ENCODE measurements around the gene SMOC1. TPM values are rescaled to one million over a fixed set of nuclear protein-coding genes. Genes with fewer than 3 reads are reported as not detected.

Gene SMOC1
- total and polyA plus RNA-seq, 9 of the 15 experiments (the other 6 are each of a cell fraction or from before 2014, with no cell fraction given): 0.04 TPM; not detected in 8

- H3K79me2 ChIP-seq (ENCODE audit: control insufficient read depth, insufficient read depth, low read length): no peaks in the 10 kb centered on the region
- H4K20me1 ChIP-seq (replicated peaks; ENCODE audit: control insufficient read depth, insufficient read depth, low read length): no peaks in the 10 kb centered on the region
- ChIA-PET CTCF (ENCODE audit: low intra/inter-chr PET ratio) (no interaction called here), POLR2A (no interaction called here)
- no peak overlapping the region for H3K4me2 ChIP-seq (ENCODE audit: insufficient read depth, low read length)
- no peaks in the 10 kb centered on the region; a peak in 1 of 5 replicates for H3K27me3 ChIP-seq (ENCODE audit: control insufficient read depth in 2 of 2, insufficient read depth in 2 of 2, low read length in 2 of 2)
- H3K36me3 ChIP-seq (ENCODE audit: control insufficient read depth, insufficient read depth, low read length): no peaks in the 10 kb centered on the region
- in situ Hi-C loops (cut with MboI) (no loop called here), intact Hi-C loops (cut with micrococcal nuclease) (no loop called here)
- H2AFZ ChIP-seq (ENCODE audit: low read depth, low read length): no peak overlapping the region
- H3K4me1 ChIP-seq (replicated peaks in 1 of 2; ENCODE audit: control insufficient read depth in 2 of 2, insufficient read depth in 2 of 2, low read length in 2 of 2): no peaks in the 10 kb centered on the region
- no peaks in the 10 kb centered on the region for H3K9me1 ChIP-seq (ENCODE audit: control insufficient read depth, insufficient read depth, low read length)
- no peak overlapping the region for H3K4me3 ChIP-seq
- FAIRE-seq (no peak), DNase-seq (ENCODE audit: extremely low read depth in 1 of 4, low spot score in 3 of 4) (no peak), ATAC-seq (no peak)
- BruUV-seq (replicated peaks): no TSS peak
- H3K27ac ChIP-seq (ENCODE audit: extremely low read depth, low read depth, low read length): no peak overlapping the region
- H3K9me3 ChIP-seq (replicated peaks; ENCODE audit: control insufficient read depth, insufficient read depth, low read depth, low read length): no peaks in the 10 kb centered on the region
- H3K9ac ChIP-seq (ENCODE audit: insufficient read depth in 1 of 2, low read depth in 2 of 2, low read length in 2 of 2): no peak overlapping the region
- TF ChIP-seq PHTF2 (CRISPR knock-in tag; IDR thresholded peaks at IDR 0.05): no peak
- no peak for TF ChIP-seq GABPB1 (CRISPR knock-in tag; IDR thresholded peaks at IDR 0.05)
- no peak for TF ChIP-seq BCLAF1 (IDR thresholded peaks at IDR 0.05; ENCODE audit: borderline replicate concordance in 1 of 2, control insufficient read depth in 1 of 2, low read depth in 2 of 2, low read length in 1 of 2)
- no peak for TF ChIP-seq ZNF644 (tag; IDR thresholded peaks at IDR 0.05; ENCODE audit: low read depth)
- TF ChIP-seq ZNF584 (CRISPR knock-in tag; IDR thresholded peaks at IDR 0.05; ENCODE audit: low read depth): no peak
- TF ChIP-seq TRIM24 (IDR thresholded peaks at IDR 0.05): no peak
- no peak for TF ChIP-seq HBP1 (CRISPR knock-in tag; IDR thresholded peaks at IDR 0.05)
- TF ChIP-seq ZBTB49 (CRISPR knock-in tag; IDR thresholded peaks at IDR 0.05; ENCODE audit: borderline replicate concordance): no peak
- no peak for TF ChIP-seq POLR2G (IDR thresholded peaks at IDR 0.05; ENCODE audit: low read depth, low read length)
- no peak for TF ChIP-seq BCL6 (CRISPR knock-in tag; IDR thresholded peaks at IDR 0.05)
- TF ChIP-seq IRF2 (CRISPR knock-in tag; IDR thresholded peaks at IDR 0.05): no peak
- TF ChIP-seq ILK (tag; IDR thresholded peaks at IDR 0.05; ENCODE audit: borderline replicate concordance, low read depth): no peak
- no peak for TF ChIP-seq CBFA2T3 (IDR thresholded peaks at IDR 0.05)
- TF ChIP-seq ZNF655 (CRISPR knock-in tag; IDR thresholded peaks at IDR 0.05): no peak
- TF ChIP-seq SAFB (IDR thresholded peaks at IDR 0.05; ENCODE audit: borderline replicate concordance, low read depth, low read length): no peak
- TF ChIP-seq ZNF764 (CRISPR knock-in tag; IDR thresholded peaks at IDR 0.05; ENCODE audit: low read depth): no peak
These were observed 111.1 kb downstream of the SMOC1 start for GRCh38 chr14:69990323-69990722.
